ENCODE results near the gene KCNQ5.

DNA sequence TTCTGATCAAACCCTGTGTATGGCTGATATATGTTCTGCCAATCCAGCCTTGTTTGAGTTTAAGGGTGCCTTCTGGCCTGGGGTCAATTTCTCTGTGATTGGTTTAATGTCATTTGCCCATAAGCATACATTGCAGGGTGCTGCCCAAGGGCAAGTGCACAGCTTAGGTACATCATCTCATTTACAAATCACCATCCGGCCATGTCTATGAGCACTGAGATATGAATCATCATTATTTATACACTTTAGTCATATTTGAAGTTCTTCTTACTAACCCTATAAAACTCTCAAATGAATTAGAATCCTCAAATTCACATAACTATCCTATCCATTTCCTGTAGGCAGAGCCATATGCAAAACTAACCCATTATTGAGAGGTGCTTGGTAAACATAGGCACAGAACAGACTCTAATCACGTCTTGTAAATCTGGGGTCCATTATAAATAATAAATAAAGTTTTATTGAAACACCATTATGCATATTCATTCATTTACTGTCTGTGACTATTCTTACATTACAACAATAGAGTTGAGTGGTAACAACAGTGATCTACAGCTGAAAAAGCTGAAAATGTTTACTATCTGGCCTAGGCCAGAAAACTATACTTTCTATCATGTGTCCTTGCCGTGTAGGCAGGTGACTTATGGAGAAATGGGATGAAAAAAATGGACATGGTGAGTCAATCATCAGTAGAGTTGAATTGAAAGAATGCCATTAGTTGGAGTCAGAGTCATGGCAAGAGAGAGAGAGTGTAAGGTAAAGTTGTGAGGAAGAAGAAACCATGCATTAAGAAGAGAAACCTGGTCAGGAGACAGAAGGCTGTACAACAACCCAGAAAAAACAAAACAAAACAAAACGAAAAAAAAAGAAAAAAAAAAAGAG is 25.0 kb downstream of the KCNQ5 start:
- TF ChIP-seq POLR2AphosphoS5 (IDR thresholded peaks at IDR 0.05; ENCODE audit: insufficient read depth in 1 of 2, low read depth in 1 of 2), result no peak
- no peak for TF ChIP-seq CTCF (IDR thresholded peaks at IDR 0.05)
- TF ChIP-seq POLR2A (IDR thresholded peaks at IDR 0.05), result no peak

Measured in vagina (tissue), 2 donors.